Esophagus muscularis mucosa (tissue), 4 donors: ENCODE measurements around the gene CNST.

Experiments used
- EP300 ChIP-seq: sonication (generic); formaldehyde crosslinking; IDR thresholded peaks from one replicate; pipeline ENCODE4 v1.6.1; 2017; ENCODE audit warnings: antibody characterized with exemption
- POLR2A ChIP-seq: fragments of 450-650 bp; IDR thresholded peaks from one replicate; pipeline ENCODE4 v1.6.1; 2017; ENCODE audit warnings: antibody characterized with exemption, moderate library complexity, mild to moderate bottlenecking, low read depth
- POLR2AphosphoS5 ChIP-seq, 2 donors: sonication (generic); formaldehyde crosslinking; IDR thresholded peaks; one replicate each; pipeline ENCODE4 v1.6.1; 2017; ENCODE audit warnings: antibody characterized with exemption in 2 of 2
- TF ChIP-seq, protein P1 (sequence below), 3 experiments: fragments of 200-600 bp in 2 of 3; fragments of 450-650 bp in 1 of 3; sonication (generic) in 2 of 3; IDR thresholded peaks; one replicate each; pipeline ENCODE4 v1.5.1; 2017 to 2019; ENCODE audit warnings: antibody characterized with exemption in 3 of 3, mild to moderate bottlenecking in 2 of 3, moderate library complexity in 1 of 3

DNA sequence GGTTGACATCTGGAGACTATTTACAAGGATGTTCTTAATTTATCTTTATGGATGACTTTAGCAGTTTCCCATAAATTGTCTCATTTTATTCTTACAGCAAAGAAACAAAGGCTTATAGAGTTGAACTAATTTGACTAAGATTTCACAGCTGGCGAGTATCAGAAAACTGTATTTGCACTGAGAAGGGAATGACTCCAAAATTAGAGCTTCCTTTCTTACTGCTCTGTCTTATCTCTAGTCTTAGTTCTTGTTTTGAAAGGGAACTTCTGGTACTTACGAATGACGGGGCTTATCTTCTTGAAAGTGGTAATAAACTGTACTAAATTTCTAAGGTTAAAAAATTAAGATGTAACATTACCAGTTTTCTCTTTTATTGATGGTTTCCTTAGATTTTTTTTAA, 13.6 kb downstream of the CNST start:
- TF ChIP-seq, protein P1, sequence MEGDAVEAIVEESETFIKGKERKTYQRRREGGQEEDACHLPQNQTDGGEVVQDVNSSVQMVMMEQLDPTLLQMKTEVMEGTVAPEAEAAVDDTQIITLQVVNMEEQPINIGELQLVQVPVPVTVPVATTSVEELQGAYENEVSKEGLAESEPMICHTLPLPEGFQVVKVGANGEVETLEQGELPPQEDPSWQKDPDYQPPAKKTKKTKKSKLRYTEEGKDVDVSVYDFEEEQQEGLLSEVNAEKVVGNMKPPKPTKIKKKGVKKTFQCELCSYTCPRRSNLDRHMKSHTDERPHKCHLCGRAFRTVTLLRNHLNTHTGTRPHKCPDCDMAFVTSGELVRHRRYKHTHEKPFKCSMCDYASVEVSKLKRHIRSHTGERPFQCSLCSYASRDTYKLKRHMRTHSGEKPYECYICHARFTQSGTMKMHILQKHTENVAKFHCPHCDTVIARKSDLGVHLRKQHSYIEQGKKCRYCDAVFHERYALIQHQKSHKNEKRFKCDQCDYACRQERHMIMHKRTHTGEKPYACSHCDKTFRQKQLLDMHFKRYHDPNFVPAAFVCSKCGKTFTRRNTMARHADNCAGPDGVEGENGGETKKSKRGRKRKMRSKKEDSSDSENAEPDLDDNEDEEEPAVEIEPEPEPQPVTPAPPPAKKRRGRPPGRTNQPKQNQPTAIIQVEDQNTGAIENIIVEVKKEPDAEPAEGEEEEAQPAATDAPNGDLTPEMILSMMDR (IDR thresholded peaks at IDR 0.05): no peak
- TF ChIP-seq EP300: no peak
- no peak for TF ChIP-seq POLR2A
- TF ChIP-seq POLR2AphosphoS5 (IDR thresholded peaks at IDR 0.05): no peak
